Keratinocyte (primary cell): ENCODE data around the gene PFN1. TPM values are rescaled to one million over a fixed set of nuclear protein-coding genes. Genes with fewer than 3 reads are reported as not detected.

Source experiments
- DNase-seq: peaks from one replicate; pipeline ENCODE4 v3.0.0-alpha.2; 2011; ENCODE audit warnings: low read depth, missing footprints, low spot score
- FAIRE-seq: peaks from 2 replicates; lab custom pipeline; 2011; peaks lifted over from hg19 to GRCh38; lab: Jason Lieb, UNC
- H2AFZ ChIP-seq: 2 replicates; pipeline ENCODE4 v1.6.0; 2012; ENCODE audit warnings: low read length, control low read depth, inconsistent platforms; ENCODE audit not compliant: control insufficient read depth
- H3K27ac ChIP-seq: 2 replicates; pipeline ENCODE4 v1.5.1; 2011; ENCODE audit warnings: low read length; ENCODE audit not compliant: control insufficient read depth, insufficient read depth
- H3K27me3 ChIP-seq: 3 replicates; pipeline ENCODE4 v1.6.0; 2011; ENCODE audit warnings: low read length; ENCODE audit not compliant: control insufficient read depth, insufficient read depth; ENCODE audit errors: extremely low read depth
- H3K36me3 ChIP-seq, 2 experiments: 2 replicates in 1 of 2; 3 replicates in 1 of 2; pipeline ENCODE4 v1.5.1; 2011; ENCODE audit warnings: low read length in 2 of 2, mild to moderate bottlenecking in 1 of 2; ENCODE audit not compliant: control insufficient read depth in 2 of 2, insufficient read depth in 2 of 2; ENCODE audit errors: extremely low read depth in 1 of 2
- H3K4me1 ChIP-seq: 3 replicates; pipeline ENCODE4 v1.5.1; 2011; ENCODE audit warnings: low read length; ENCODE audit not compliant: control insufficient read depth, insufficient read depth; ENCODE audit errors: extremely low read depth
- H3K4me2 ChIP-seq: 3 replicates; pipeline ENCODE4 v1.6.0; 2011; ENCODE audit warnings: low read depth, low read length; ENCODE audit not compliant: control insufficient read depth, insufficient read depth; ENCODE audit errors: extremely low read depth
- H3K4me3 ChIP-seq, 3 experiments: fragments of 200-600 bp in 1 of 3; sonication (generic) in 1 of 3; 2 replicates in 2 of 3; 3 replicates in 1 of 3; pipeline ENCODE4 v1.5.1; 2011 to 2016; ENCODE audit warnings: low read length in 3 of 3, mild to moderate bottlenecking in 3 of 3, control low read depth in 2 of 3, inconsistent platforms in 1 of 3, low read depth in 1 of 3, mixed read lengths in 1 of 3, mixed run types in 1 of 3, moderate library complexity in 1 of 3; ENCODE audit not compliant: control insufficient read depth in 2 of 3, insufficient read depth in 2 of 3; ENCODE audit errors: extremely low read depth in 1 of 3
- H3K79me2 ChIP-seq: 2 replicates; pipeline ENCODE4 v1.6.0; 2012; ENCODE audit warnings: low read length; ENCODE audit not compliant: control insufficient read depth, insufficient read depth
- H3K9ac ChIP-seq: 3 replicates; pipeline ENCODE4 v1.6.0; 2011; ENCODE audit warnings: low read length; ENCODE audit not compliant: control insufficient read depth, insufficient read depth; ENCODE audit errors: extremely low read depth
- H3K9me1 ChIP-seq: 3 replicates; pipeline ENCODE4 v1.6.0; 2011; ENCODE audit warnings: low read length; ENCODE audit not compliant: control insufficient read depth, insufficient read depth; ENCODE audit errors: extremely low read depth
- H3K9me3 ChIP-seq: 2 replicates; pipeline ENCODE4 v1.5.1; 2012; ENCODE audit warnings: low read depth, low read length; ENCODE audit not compliant: control insufficient read depth
- H4K20me1 ChIP-seq: 3 replicates; pipeline ENCODE4 v1.6.0; 2011; ENCODE audit warnings: low read length; ENCODE audit not compliant: control insufficient read depth, insufficient read depth; ENCODE audit errors: extremely low read depth
- EZH2 ChIP-seq: IDR thresholded peaks from one replicate; pipeline ENCODE4 v1.6.1; 2012; ENCODE audit warnings: inconsistent platforms, mild to moderate bottlenecking, low read length, moderate library complexity
- dilution Hi-C: fragments of 300-500 bp; cut with MboI; formaldehyde crosslinking; loops from one replicate; pipeline ENCODE4 v1.7.0; 2020; ENCODE audit warnings: low sequenced_read_pairs; ENCODE audit not compliant: extremely low pct_ligation_motif_present
- polyA plus RNA-seq, 5 experiments: library from polyadenylated mRNA; depleted of rRNA in 3 of 5; stranded (reverse) in 3 of 5; stranded (forward) in 1 of 5; unstranded in 1 of 5; fragments of >200 nt; gene quantifications; 1 replicate in 1 of 5; 2 replicates in 3 of 5; 3 replicates in 1 of 5; pipeline versions ENCODE4 v1.2.1 to v1.2.3, GENCODE V29; 2011 to 2012; ENCODE audit warnings: missing spikeins in 2 of 5, low read depth in 1 of 5, low replicate concordance in 1 of 5
- TF ChIP-seq, protein P1 (sequence below), 3 experiments: IDR thresholded peaks in 1 of 3; conservative IDR thresholded peaks in 1 of 3; optimal IDR thresholded peaks in 1 of 3; 2 replicates in 2 of 3; 3 replicates in 1 of 3; pipeline versions ENCODE3 to v1.5.1; 2011; ENCODE audit warnings: low read length in 3 of 3, mild to moderate bottlenecking in 3 of 3, moderate library complexity in 2 of 3, control low read depth in 1 of 3, inconsistent platforms in 1 of 3; ENCODE audit not compliant: insufficient read depth in 2 of 3; ENCODE audit errors: extremely low read depth in 1 of 3

The PFN1 gene
- polyA plus RNA-seq, 1 donor (not counting 4 experiments of a cell fraction or from before 2014, with no cell fraction given) = 1,435 TPM

GRCh38 chr17:4898927-4899326 is 49.4 kb downstream of the PFN1 start:
- H3K9me3 ChIP-seq = no peaks in the 10 kb centered on the region
- no peaks in the 10 kb centered on the region for H3K79me2 ChIP-seq
- no peak overlapping the region for H2AFZ ChIP-seq
- peaks cover 22 to 24% of the 10 kb centered on the region in 2 experiments for H3K36me3 ChIP-seq
- no peaks in the 10 kb centered on the region for H3K27me3 ChIP-seq
- peaks cover 15% of the 10 kb centered on the region for H4K20me1 ChIP-seq
- FAIRE-seq (no peak), DNase-seq (no peak)
- peaks cover 16% of the 10 kb centered on the region for H3K4me1 ChIP-seq
- no peak for TF ChIP-seq EZH2
- TF ChIP-seq, protein P1, sequence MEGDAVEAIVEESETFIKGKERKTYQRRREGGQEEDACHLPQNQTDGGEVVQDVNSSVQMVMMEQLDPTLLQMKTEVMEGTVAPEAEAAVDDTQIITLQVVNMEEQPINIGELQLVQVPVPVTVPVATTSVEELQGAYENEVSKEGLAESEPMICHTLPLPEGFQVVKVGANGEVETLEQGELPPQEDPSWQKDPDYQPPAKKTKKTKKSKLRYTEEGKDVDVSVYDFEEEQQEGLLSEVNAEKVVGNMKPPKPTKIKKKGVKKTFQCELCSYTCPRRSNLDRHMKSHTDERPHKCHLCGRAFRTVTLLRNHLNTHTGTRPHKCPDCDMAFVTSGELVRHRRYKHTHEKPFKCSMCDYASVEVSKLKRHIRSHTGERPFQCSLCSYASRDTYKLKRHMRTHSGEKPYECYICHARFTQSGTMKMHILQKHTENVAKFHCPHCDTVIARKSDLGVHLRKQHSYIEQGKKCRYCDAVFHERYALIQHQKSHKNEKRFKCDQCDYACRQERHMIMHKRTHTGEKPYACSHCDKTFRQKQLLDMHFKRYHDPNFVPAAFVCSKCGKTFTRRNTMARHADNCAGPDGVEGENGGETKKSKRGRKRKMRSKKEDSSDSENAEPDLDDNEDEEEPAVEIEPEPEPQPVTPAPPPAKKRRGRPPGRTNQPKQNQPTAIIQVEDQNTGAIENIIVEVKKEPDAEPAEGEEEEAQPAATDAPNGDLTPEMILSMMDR (optimal IDR thresholded peaks at IDR 0.05 in 1 of 3, IDR thresholded peaks at IDR 0.05 in 1 of 3, conservative IDR thresholded peaks at IDR 0.05 in 1 of 3; ENCODE audit: extremely low read depth in 1 of 3, insufficient read depth in 2 of 3, low read length in 3 of 3) = no peak
- dilution Hi-C loops = no loop called here
- peak overlapping the region; percentile 64 for H3K4me2 ChIP-seq
- H3K27ac ChIP-seq = no peak overlapping the region
- peak overlapping the region; percentile 15 for H3K9ac ChIP-seq
- no peaks in the 10 kb centered on the region for H3K9me1 ChIP-seq
- no peak overlapping the region for H3K4me3 ChIP-seq

- H3K27ac ChIP-seq = no peak overlapping the region
- H3K9me1 ChIP-seq = no peaks in the 10 kb centered on the region
- no peaks in the 10 kb centered on the region for H3K27me3 ChIP-seq
- dilution Hi-C loops = no loop called here
- no peaks in the 10 kb centered on the region for H3K79me2 ChIP-seq
- H3K9me3 ChIP-seq = no peaks in the 10 kb centered on the region
- H3K4me2 ChIP-seq = no peak overlapping the region
- no peak overlapping the region for H3K4me3 ChIP-seq
- no peak for DNase-seq
- peaks cover 28 to 30% of the 10 kb centered on the region in 2 experiments for H3K36me3 ChIP-seq
- H4K20me1 ChIP-seq = peaks cover 14% of the 10 kb centered on the region
- peaks cover 13% of the 10 kb centered on the region for H3K4me1 ChIP-seq
- TF ChIP-seq, protein P1 (optimal IDR thresholded peaks at IDR 0.05 in 1 of 3, IDR thresholded peaks at IDR 0.05 in 1 of 3, conservative IDR thresholded peaks at IDR 0.05 in 1 of 3; ENCODE audit: extremely low read depth in 1 of 3, insufficient read depth in 2 of 3, low read length in 3 of 3) = no peak
- TF ChIP-seq EZH2 = no peak
- FAIRE-seq = no peak
- no peak overlapping the region for H2AFZ ChIP-seq
- H3K9ac ChIP-seq = no peak overlapping the region
Observed at GRCh38 chr17:4898351-4898750, 50.0 kb downstream of the PFN1 start.
